HuH-7.5 (cell line): ENCODE data around the gene BRF1.
"Not testable (repeated sequence)": the region's sequence is repeated elsewhere in the genome, so short reads cannot be mapped to it uniquely, and the experiment has no call there.

Source experiments
- DNase-seq: peaks from one replicate; pipeline ENCODE4 v3.0.0; 2011; ENCODE audit warnings: low spot score

The BRF1 gene

GRCh38 chr14:105332350-105332874 lies 31.6 kb upstream of the BRF1 start:
- no peak for DNase-seq

- no peak for DNase-seq
Measured at GRCh38 chr14:105331575-105332349, 31.0 kb upstream of the BRF1 start.

GRCh38 chr14:105330491-105330895 lies 29.7 kb upstream of the BRF1 start:
- no peak for DNase-seq

- DNase-seq = no peak
Measured at GRCh38 chr14:105329411-105330150, 28.8 kb upstream of the BRF1 start.

- no peak for DNase-seq
Measured at GRCh38 chr14:105328678-105329390, 28.0 kb upstream of the BRF1 start.

GRCh38 chr14:105328070-105328677 lies 27.4 kb upstream of the BRF1 start:
- DNase-seq = no peak

GRCh38 chr14:105327695-105328045 lies 26.9 kb upstream of the BRF1 start:
- not testable (repeated sequence) for DNase-seq

- no peak for DNase-seq
Measured at GRCh38 chr14:105326891-105327694, 26.3 kb upstream of the BRF1 start.

GRCh38 chr14:105326568-105326867 lies 25.7 kb upstream of the BRF1 start:
- no peak for DNase-seq

- no peak for DNase-seq
Measured at GRCh38 chr14:105325716-105326567, 25.1 kb upstream of the BRF1 start.

GRCh38 chr14:105325303-105325702 lies 24.5 kb upstream of the BRF1 start:
- DNase-seq = no peak

GRCh38 chr14:105324871-105325270 lies 24.1 kb upstream of the BRF1 start:
- no peak for DNase-seq

GRCh38 chr14:105324080-105324778 lies 23.4 kb upstream of the BRF1 start:
- DNase-seq = no peak

- DNase-seq = no peak
Measured at GRCh38 chr14:105323663-105324062, 22.9 kb upstream of the BRF1 start.

GRCh38 chr14:105322791-105323556 lies 22.2 kb upstream of the BRF1 start:
- no peak for DNase-seq

- DNase-seq = no peak
Measured at GRCh38 chr14:105317546-105317945, 16.7 kb upstream of the BRF1 start.

GRCh38 chr14:105316968-105317510 lies 16.2 kb upstream of the BRF1 start:
- DNase-seq = no peak

GRCh38 chr14:105316577-105316941 lies 15.8 kb upstream of the BRF1 start:
- no peak for DNase-seq
